ENCODE results near the gene FNDC1.

FNDC1 gene

GRCh38 chr6:159315562-159315961, 146.4 kb downstream of the FNDC1 start:
- Histone ChIP-seq H3K4me3 (ENCODE audit: low read depth in 1 of 2, low read length in 2 of 2) (no peak overlapping the region), H2AFZ (ENCODE audit: low read depth, low read length) (no peak overlapping the region), H4K20me1 (ENCODE audit: insufficient read depth, low read length) (no peaks in the 10 kb centered on the region), H3K36me3 (ENCODE audit: insufficient read depth, low read length) (no peaks in the 10 kb centered on the region), H3K79me2 (ENCODE audit: insufficient read depth, low read length) (no peaks in the 10 kb centered on the region), H3K27ac (ENCODE audit: low read length) (no peak overlapping the region), H3K9me3 (ENCODE audit: insufficient read depth, low read length, severe bottlenecking) (no peaks in the 10 kb centered on the region), H3K4me2 (ENCODE audit: insufficient read depth, low read length) (no peak overlapping the region), H3K27me3 (ENCODE audit: insufficient read depth, low read length, poor library complexity) (peaks cover 6% of the 10 kb centered on the region), H3K9ac (ENCODE audit: low read depth, low read length) (no peak overlapping the region), H3K4me1 (ENCODE audit: insufficient read depth, low read length) (no peaks in the 10 kb centered on the region)
- TF ChIP-seq CTCF (IDR thresholded peaks at IDR 0.05; ENCODE audit: borderline replicate concordance, extremely low read depth, low read length, poor library complexity, severe bottlenecking) (no peak), EZH2 (IDR thresholded peaks at IDR 0.05; ENCODE audit: borderline replicate concordance, low read depth, low read length, severe bottlenecking) (no peak)
- ATAC-seq (ENCODE audit: insufficient read depth, low read depth): no peak
- no peak for DNase-seq

- H3K79me2 ChIP-seq (ENCODE audit: insufficient read depth, low read length): no peaks in the 10 kb centered on the region
- no peak for ATAC-seq (ENCODE audit: insufficient read depth, low read depth)
- H3K27ac ChIP-seq (ENCODE audit: low read length): no peak overlapping the region
- no peaks in the 10 kb centered on the region for H3K36me3 ChIP-seq (ENCODE audit: insufficient read depth, low read length)
- H3K9ac ChIP-seq (ENCODE audit: low read depth, low read length): no peak overlapping the region
- H3K4me2 ChIP-seq (ENCODE audit: insufficient read depth, low read length): no peak overlapping the region
- H3K27me3 ChIP-seq (ENCODE audit: insufficient read depth, low read length, poor library complexity): peaks cover 6% of the 10 kb centered on the region
- TF ChIP-seq CTCF (IDR thresholded peaks at IDR 0.05; ENCODE audit: borderline replicate concordance, extremely low read depth, low read length, poor library complexity, severe bottlenecking) (no peak), EZH2 (IDR thresholded peaks at IDR 0.05; ENCODE audit: borderline replicate concordance, low read depth, low read length, severe bottlenecking) (no peak)
- no peaks in the 10 kb centered on the region for H3K9me3 ChIP-seq (ENCODE audit: insufficient read depth, low read length, severe bottlenecking)
- no peak overlapping the region for H2AFZ ChIP-seq (ENCODE audit: low read depth, low read length)
- no peak overlapping the region for H3K4me3 ChIP-seq (ENCODE audit: low read depth in 1 of 2, low read length in 2 of 2)
- no peaks in the 10 kb centered on the region for H3K4me1 ChIP-seq (ENCODE audit: insufficient read depth, low read length)
- H4K20me1 ChIP-seq (ENCODE audit: insufficient read depth, low read length): no peaks in the 10 kb centered on the region
- no peak for DNase-seq
Measured at GRCh38 chr6:159317430-159317829, 148.2 kb downstream of the FNDC1 start.

GRCh38 chr6:159321267-159321666, 152.1 kb downstream of the FNDC1 start:
- H4K20me1 ChIP-seq (ENCODE audit: insufficient read depth, low read length): no peaks in the 10 kb centered on the region
- no peak for DNase-seq
- H3K4me1 ChIP-seq (ENCODE audit: insufficient read depth, low read length): no peaks in the 10 kb centered on the region
- H3K4me2 ChIP-seq (ENCODE audit: insufficient read depth, low read length): no peak overlapping the region
- no peak overlapping the region for H3K27ac ChIP-seq (ENCODE audit: low read length)
- TF ChIP-seq CTCF (IDR thresholded peaks at IDR 0.05; ENCODE audit: borderline replicate concordance, extremely low read depth, low read length, poor library complexity, severe bottlenecking): no peak
- no peak for TF ChIP-seq EZH2 (IDR thresholded peaks at IDR 0.05; ENCODE audit: borderline replicate concordance, low read depth, low read length, severe bottlenecking)
- H2AFZ ChIP-seq (ENCODE audit: low read depth, low read length): no peak overlapping the region
- no peaks in the 10 kb centered on the region for H3K9me3 ChIP-seq (ENCODE audit: insufficient read depth, low read length, severe bottlenecking)
- H3K79me2 ChIP-seq (ENCODE audit: insufficient read depth, low read length): no peaks in the 10 kb centered on the region
- H3K36me3 ChIP-seq (ENCODE audit: insufficient read depth, low read length): no peaks in the 10 kb centered on the region
- ATAC-seq (ENCODE audit: insufficient read depth, low read depth): no peak
- H3K9ac ChIP-seq (ENCODE audit: low read depth, low read length): no peak overlapping the region
- H3K27me3 ChIP-seq (ENCODE audit: insufficient read depth, low read length, poor library complexity): peaks cover 7% of the 10 kb centered on the region
- H3K4me3 ChIP-seq (ENCODE audit: low read depth in 1 of 2, low read length in 2 of 2): no peak overlapping the region

Data from DND-41 (cell line).